HG03175 (cell line): ENCODE data around the gene VHLL.

ENCODE experiments used
- ATAC-seq: cut with Tn5 transposase; IDR thresholded peaks from one replicate; pipeline ENCODE4 v1.9.1; 2021; ENCODE audit warnings: mild to moderate bottlenecking, moderate library complexity; ENCODE audit not compliant: unreplicated experiment

The VHLL gene

GRCh38 chr1:156258859-156259258, 40.2 kb downstream of the VHLL start:
- ATAC-seq: no peak

- no peak for ATAC-seq
Observed at GRCh38 chr1:156257711-156258110, 41.4 kb downstream of the VHLL start.

- no peak for ATAC-seq
Observed at GRCh38 chr1:156253634-156254033, 45.5 kb downstream of the VHLL start.

GRCh38 chr1:156251527-156251926, 47.6 kb downstream of the VHLL start:
- ATAC-seq: no peak

GRCh38 chr1:156249593-156249992, 49.5 kb downstream of the VHLL start:
- no peak for ATAC-seq
